Endodermal cell (in vitro differentiated cells): ENCODE results near the gene DGKE. TPM values are rescaled to one million over a fixed set of nuclear protein-coding genes. Genes with fewer than 3 reads are reported as not detected.

ENCODE experiments used
- DNase-seq: peaks from one replicate; pipeline ENCODE4 v3.0.0-alpha.2; 2017
- H3K27ac ChIP-seq: 2 replicates; pipeline ENCODE4 v1.5.1; 2013; ENCODE audit warnings: mild to moderate bottlenecking, low read depth, low read length, moderate library complexity
- H3K27me3 ChIP-seq: 2 replicates; pipeline ENCODE4 v1.6.1; 2013; ENCODE audit warnings: mild to moderate bottlenecking, low read length, moderate library complexity; ENCODE audit not compliant: insufficient read depth, control insufficient read depth, poor library complexity, severe bottlenecking
- H3K36me3 ChIP-seq: 2 replicates; pipeline ENCODE4 v1.7.0; 2013; ENCODE audit warnings: mild to moderate bottlenecking, low read length, moderate library complexity; ENCODE audit not compliant: control insufficient read depth, insufficient read depth
- H3K4me1 ChIP-seq: one replicate; pipeline ENCODE4 v1.7.0; 2013; ENCODE audit warnings: low read length; ENCODE audit not compliant: control insufficient read depth, insufficient read depth
- H3K4me3 ChIP-seq: 2 replicates; pipeline ENCODE4 v1.5.1; 2013; ENCODE audit warnings: mild to moderate bottlenecking, low read length, moderate library complexity
- H3K9ac ChIP-seq: 2 replicates; pipeline ENCODE4 v1.6.1; 2013; ENCODE audit warnings: mild to moderate bottlenecking, low read length, moderate library complexity; ENCODE audit not compliant: poor library complexity, severe bottlenecking; ENCODE audit errors: extremely low read depth
- H3K9me3 ChIP-seq: 2 replicates; pipeline ENCODE4 v1.6.1; 2013; ENCODE audit warnings: mild to moderate bottlenecking, low read length, moderate library complexity; ENCODE audit not compliant: control insufficient read depth
- H3K27ac Mint-ChIP-seq: 2 replicates; pipeline ENCODE4 v1.8.0; 2020; ENCODE audit warnings: mixed read lengths
- H3K27me3 Mint-ChIP-seq: 2 replicates; pipeline ENCODE4 v1.8.0; 2021; ENCODE audit warnings: mild to moderate bottlenecking, mixed read lengths; ENCODE audit not compliant: insufficient read depth
- H3K36me3 Mint-ChIP-seq: 2 replicates; pipeline ENCODE4 v1.8.0; 2020; ENCODE audit warnings: low read depth, mixed read lengths
- H3K4me1 Mint-ChIP-seq: 2 replicates; pipeline ENCODE4 v1.8.0; 2020; ENCODE audit warnings: mixed read lengths
- H3K4me3 Mint-ChIP-seq: 2 replicates; pipeline ENCODE4 v1.8.0; 2020; ENCODE audit warnings: mild to moderate bottlenecking, moderate library complexity, mixed read lengths
- H3K9me3 Mint-ChIP-seq: 2 replicates; pipeline ENCODE4 v1.8.0; 2020; ENCODE audit warnings: mild to moderate bottlenecking, mixed read lengths
- CTCF ChIP-seq: fragments of 200-600 bp; sonication (generic); conservative IDR thresholded peaks from 2 replicates; pipeline ENCODE4 v1.5.0; 2021; ENCODE audit warnings: antibody characterized with exemption, mild to moderate bottlenecking
- WGBS, 2 experiments: methylation state at CpG; one replicate each; pipeline versions ENCODE4 v1.1.5 to v1.1.7; 2013; ENCODE audit warnings: missing lambda C conversion rate in 2 of 2, mixed read lengths in 1 of 2; ENCODE audit not compliant: insufficient coverage in 1 of 2, insufficient read length in 1 of 2; 5-methylcytosine and 5-hydroxymethylcytosine counted together
- total RNA-seq, 2 donors: library from RNA; stranded (reverse); fragmentation: NEBNext Ultra II Directional in 1 of 2; extraction: Animal tissue kit (Norgen Biotek cat#: 25700) in 1 of 2; gene quantifications; 2 replicates in 1 of 2; 3 replicates in 1 of 2; pipeline ENCODE4 v1.2.1, GENCODE V29; 2021

DGKE gene
- total RNA-seq, 2 donors from 2014 or later, result 3.5 to 7.1 TPM

GRCh38 chr17:56890390-56890789 is 56.4 kb downstream of the DGKE start:
- Mint-ChIP-seq H3K4me3 (no peak overlapping the region), H3K27ac (no peak overlapping the region), H3K36me3 (peaks cover 56% of the 10 kb centered on the region), H3K4me1 (peaks cover 5% of the 10 kb centered on the region), H3K27me3 (no peaks in the 10 kb centered on the region), H3K9me3 (peaks cover 25% of the 10 kb centered on the region)
- WGBS, 2 experiments, result 95 to 96% methylated on average over 6 of the region's 6 CpGs
- no peak overlapping the region for H3K27ac ChIP-seq
- no peak for TF ChIP-seq CTCF
- H3K4me1 ChIP-seq, result no peaks in the 10 kb centered on the region
- peaks cover 28% of the 10 kb centered on the region for H3K9me3 ChIP-seq
- no peaks in the 10 kb centered on the region for H3K36me3 ChIP-seq
- H3K9ac ChIP-seq, result no peak overlapping the region
- no peak for DNase-seq
- no peaks in the 10 kb centered on the region for H3K27me3 ChIP-seq
- H3K4me3 ChIP-seq, result no peak overlapping the region

GRCh38 chr17:56890906-56891674 is 57.1 kb downstream of the DGKE start:
- Mint-ChIP-seq H3K27me3 (no peaks in the 10 kb centered on the region), H3K4me1 (no peaks in the 10 kb centered on the region), H3K36me3 (peaks cover 55% of the 10 kb centered on the region), H3K9me3 (peaks cover 25% of the 10 kb centered on the region), H3K27ac (no peak overlapping the region), H3K4me3 (no peak overlapping the region)
- TF ChIP-seq CTCF, result no peak
- no peak overlapping the region for H3K9ac ChIP-seq
- no peak overlapping the region for H3K4me3 ChIP-seq
- no peaks in the 10 kb centered on the region for H3K36me3 ChIP-seq
- no peak for DNase-seq
- no peaks in the 10 kb centered on the region for H3K4me1 ChIP-seq
- H3K9me3 ChIP-seq, result peaks cover 28% of the 10 kb centered on the region
- no peak overlapping the region for H3K27ac ChIP-seq
- H3K27me3 ChIP-seq, result no peaks in the 10 kb centered on the region
- 82 to 96% methylated on average over 5 to 7 of the region's 7 CpGs for WGBS, 2 experiments

- no peaks in the 10 kb centered on the region for H3K36me3 ChIP-seq
- peak; percentile 89 for DNase-seq
- peaks cover 21% of the 10 kb centered on the region for H3K9me3 Mint-ChIP-seq
- 91 to 97% methylated on average over 15 to 16 of the region's 16 CpGs for WGBS, 2 experiments
- no peak overlapping the region for H3K4me3 Mint-ChIP-seq
- no peaks in the 10 kb centered on the region for H3K4me1 ChIP-seq
- H3K27me3 ChIP-seq, result no peaks in the 10 kb centered on the region
- H3K4me3 ChIP-seq, result no peak overlapping the region
- no peak overlapping the region for H3K27ac Mint-ChIP-seq
- H3K4me1 Mint-ChIP-seq, result no peaks in the 10 kb centered on the region
- H3K36me3 Mint-ChIP-seq, result peaks cover 48% of the 10 kb centered on the region
- no peaks in the 10 kb centered on the region for H3K27me3 Mint-ChIP-seq
- H3K27ac ChIP-seq, result no peak overlapping the region
- peak; percentile 80 for TF ChIP-seq CTCF
- H3K9ac ChIP-seq, result no peak overlapping the region
- peaks cover 27% of the 10 kb centered on the region for H3K9me3 ChIP-seq
Measured at GRCh38 chr17:56891751-56892150, 57.8 kb downstream of the DGKE start.
